Caco-2 (cell line): Measurements from ENCODE around the gene FGD5. TPM values are rescaled to one million over a fixed set of nuclear protein-coding genes. Genes with fewer than 3 reads are reported as not detected.

Source experiments
- BruUV-seq: library from RNA; stranded (reverse); fragments of 400-500 nt; replicated peaks from 2 replicates; lab custom pipeline; 2021; lab: Mats Ljungman, UMichigan
- CTCF ChIA-PET: fragments of 300-600 bp; sonication (Branson Sonifier 250); formaldehyde crosslinking; loops from one replicate; lab custom pipeline; 2022; ENCODE audit warnings: antibody characterized with exemption; lab: Charles Lee
- POLR2A ChIA-PET: fragments of 300-600 bp; sonication (Branson Sonifier 250); formaldehyde crosslinking; loops from one replicate; lab custom pipeline; 2022; ENCODE audit warnings: antibody characterized with exemption; lab: Charles Lee
- DNase-seq, 2 experiments: peaks; one replicate each; pipeline versions ENCODE4 v3.0.0 to v3.0.0-alpha.2; 2020 to 2022
- H3K27me3 ChIP-seq: replicated peaks from 2 replicates; pipeline ENCODE4 v1.6.0; 2011; ENCODE audit warnings: low read length; ENCODE audit not compliant: control insufficient read depth, insufficient read depth
- H3K36me3 ChIP-seq: 2 replicates; pipeline ENCODE4 v1.5.1; 2011; ENCODE audit warnings: low read length; ENCODE audit not compliant: control insufficient read depth, insufficient read depth
- H3K4me1 ChIP-seq: fragments of 250-450 bp; sonication (Bioruptor Pico); 2 replicates; pipeline ENCODE4 v1.5.1; 2020; ENCODE audit warnings: mild to moderate bottlenecking
- H3K4me3 ChIP-seq: 2 replicates; pipeline ENCODE4 v1.5.1; 2011; ENCODE audit warnings: low read depth, mild to moderate bottlenecking, control low read depth, low read length
- H3K9me3 ChIP-seq: fragments of 250-450 bp; sonication (Bioruptor Pico); 2 replicates; pipeline ENCODE4 v1.5.1; 2020; ENCODE audit warnings: mild to moderate bottlenecking, moderate library complexity
- H3K27ac Mint-ChIP-seq: one replicate; pipeline ENCODE4 v1.8.0; 2022; ENCODE audit warnings: mixed read lengths; ENCODE audit not compliant: unreplicated experiment
- H3K27me3 Mint-ChIP-seq: one replicate; pipeline ENCODE4 v1.8.0; 2022; ENCODE audit warnings: mixed read lengths; ENCODE audit not compliant: insufficient read depth, unreplicated experiment
- H3K36me3 Mint-ChIP-seq: one replicate; pipeline ENCODE4 v1.8.0; 2022; ENCODE audit warnings: mild to moderate bottlenecking, mixed read lengths; ENCODE audit not compliant: insufficient read depth, unreplicated experiment
- H3K4me1 Mint-ChIP-seq: one replicate; pipeline ENCODE4 v1.8.0; 2022; ENCODE audit warnings: low read depth, mixed read lengths; ENCODE audit not compliant: unreplicated experiment
- H3K4me3 Mint-ChIP-seq: one replicate; pipeline ENCODE4 v1.8.0; 2022; ENCODE audit warnings: mild to moderate bottlenecking, moderate library complexity, mixed read lengths; ENCODE audit not compliant: unreplicated experiment
- H3K9me3 Mint-ChIP-seq: one replicate; pipeline ENCODE4 v1.8.0; 2022; ENCODE audit warnings: mixed read lengths; ENCODE audit not compliant: unreplicated experiment
- intact Hi-C: fragments of 100-400 bp; cut with micrococcal nuclease; formaldehyde crosslinking; loops from one replicate; pipeline ENCODE4 v1.10.0; 2022; ENCODE audit not compliant: unreplicated experiment
- total RNA-seq: library from RNA; stranded (reverse); gene quantifications from 2 replicates; pipeline ENCODE4 v1.2.3, GENCODE V29; 2022
- TF ChIP-seq, protein P1 (sequence below), 2 experiments: fragments of 200-600 bp in 1 of 2; IDR thresholded peaks; 1 replicate in 1 of 2; 2 replicates in 1 of 2; pipeline versions ENCODE4 v1.5.1 to v1.8.0; 2011 to 2022; ENCODE audit warnings: antibody characterized with exemption in 1 of 2, control low read depth in 1 of 2, inconsistent platforms in 1 of 2, low read depth in 1 of 2, low read length in 1 of 2, mild to moderate bottlenecking in 1 of 2, moderate library complexity in 1 of 2; ENCODE audit not compliant: insufficient read depth in 1 of 2, severe bottlenecking in 1 of 2, unreplicated experiment in 1 of 2

The FGD5 gene
- total RNA-seq, 1 experiment from 2014 or later = 0.25 TPM

GRCh38 chr3:14822134-14822533 lies 3.4 kb downstream of the FGD5 start:
- POLR2A ChIA-PET = no interaction called here
- Histone ChIP-seq H3K36me3 (no peaks in the 10 kb centered on the region), H3K27me3 (no peaks in the 10 kb centered on the region), H3K4me3 (no peak overlapping the region), H3K9me3 (no peaks in the 10 kb centered on the region), H3K4me1 (no peaks in the 10 kb centered on the region)
- no peak overlapping the region for H3K4me3 Mint-ChIP-seq
- BruUV-seq = no TSS peak
- TF ChIP-seq, protein P1, sequence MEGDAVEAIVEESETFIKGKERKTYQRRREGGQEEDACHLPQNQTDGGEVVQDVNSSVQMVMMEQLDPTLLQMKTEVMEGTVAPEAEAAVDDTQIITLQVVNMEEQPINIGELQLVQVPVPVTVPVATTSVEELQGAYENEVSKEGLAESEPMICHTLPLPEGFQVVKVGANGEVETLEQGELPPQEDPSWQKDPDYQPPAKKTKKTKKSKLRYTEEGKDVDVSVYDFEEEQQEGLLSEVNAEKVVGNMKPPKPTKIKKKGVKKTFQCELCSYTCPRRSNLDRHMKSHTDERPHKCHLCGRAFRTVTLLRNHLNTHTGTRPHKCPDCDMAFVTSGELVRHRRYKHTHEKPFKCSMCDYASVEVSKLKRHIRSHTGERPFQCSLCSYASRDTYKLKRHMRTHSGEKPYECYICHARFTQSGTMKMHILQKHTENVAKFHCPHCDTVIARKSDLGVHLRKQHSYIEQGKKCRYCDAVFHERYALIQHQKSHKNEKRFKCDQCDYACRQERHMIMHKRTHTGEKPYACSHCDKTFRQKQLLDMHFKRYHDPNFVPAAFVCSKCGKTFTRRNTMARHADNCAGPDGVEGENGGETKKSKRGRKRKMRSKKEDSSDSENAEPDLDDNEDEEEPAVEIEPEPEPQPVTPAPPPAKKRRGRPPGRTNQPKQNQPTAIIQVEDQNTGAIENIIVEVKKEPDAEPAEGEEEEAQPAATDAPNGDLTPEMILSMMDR (IDR thresholded peaks at IDR 0.05; ENCODE audit: insufficient read depth in 1 of 2, low read depth in 1 of 2, low read length in 1 of 2, severe bottlenecking in 1 of 2, unreplicated experiment in 1 of 2) = no peak
- H3K36me3 Mint-ChIP-seq = no peaks in the 10 kb centered on the region
- H3K27me3 Mint-ChIP-seq = peaks cover 22% of the 10 kb centered on the region
- DNase-seq = no peak
- H3K4me1 Mint-ChIP-seq = peaks cover 6% of the 10 kb centered on the region
- no peak overlapping the region for H3K27ac Mint-ChIP-seq
- CTCF ChIA-PET = no interaction called here
- intact Hi-C loops = no loop called here
- H3K9me3 Mint-ChIP-seq = no peaks in the 10 kb centered on the region

DNA sequence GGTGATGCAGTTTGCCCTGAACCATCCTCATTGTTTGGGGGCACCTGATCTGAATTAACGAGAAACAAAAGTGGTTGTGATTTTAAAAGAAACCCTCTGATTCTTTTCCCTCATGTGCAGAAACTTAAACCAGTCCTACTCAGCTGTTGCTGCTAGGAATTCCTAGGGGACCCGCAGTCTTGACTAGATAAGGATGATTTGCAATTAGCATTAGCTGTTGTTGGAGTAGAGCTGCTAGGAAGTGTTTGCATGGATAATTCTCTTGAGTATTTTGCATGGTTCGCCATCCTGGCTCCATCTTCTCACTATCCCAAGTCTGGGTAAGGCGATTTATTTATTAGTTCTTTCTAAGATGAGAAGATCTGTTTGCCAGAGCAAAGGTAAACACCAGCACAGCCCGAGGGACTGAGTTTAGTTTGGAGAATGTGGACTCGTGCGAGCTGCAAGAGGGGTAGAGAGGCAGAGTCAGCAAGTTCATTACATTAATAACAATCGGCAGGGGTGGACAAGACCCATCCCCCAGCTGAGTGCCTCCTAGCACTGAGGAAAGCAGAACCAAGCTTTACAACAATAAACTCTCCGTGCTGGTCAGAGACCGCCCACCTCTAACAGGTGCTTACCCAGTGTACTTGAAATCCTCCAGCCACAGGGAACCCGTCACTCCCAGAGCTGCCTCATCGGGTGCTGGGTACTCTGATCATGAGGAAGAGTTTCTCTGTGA lies 4.1 kb downstream of the FGD5 start:
- Histone ChIP-seq H3K4me3 (no peak overlapping the region), H3K4me1 (no peaks in the 10 kb centered on the region), H3K27me3 (no peaks in the 10 kb centered on the region), H3K36me3 (no peaks in the 10 kb centered on the region), H3K9me3 (no peaks in the 10 kb centered on the region)
- no peak overlapping the region for H3K27ac Mint-ChIP-seq
- ChIA-PET POLR2A (no interaction called here), CTCF (interaction anchor here (1.3 kb wide), 1 partner anchor 42 kb away, joined by 3 read pairs; no protein-coding TSS in a partner anchor)
- peaks cover 20% of the 10 kb centered on the region for H3K27me3 Mint-ChIP-seq
- no peak for DNase-seq
- intact Hi-C loops = no loop called here
- no peak overlapping the region for H3K4me3 Mint-ChIP-seq
- no peaks in the 10 kb centered on the region for H3K9me3 Mint-ChIP-seq
- TF ChIP-seq, protein P1 (IDR thresholded peaks at IDR 0.05; ENCODE audit: insufficient read depth in 1 of 2, low read depth in 1 of 2, low read length in 1 of 2, severe bottlenecking in 1 of 2, unreplicated experiment in 1 of 2) = no peak
- BruUV-seq = no TSS peak
- peaks cover 6% of the 10 kb centered on the region for H3K4me1 Mint-ChIP-seq
- H3K36me3 Mint-ChIP-seq = no peaks in the 10 kb centered on the region

- intact Hi-C loops = no loop called here
- no peaks in the 10 kb centered on the region for H3K27me3 ChIP-seq
- Mint-ChIP-seq H3K27me3 (peaks cover 20% of the 10 kb centered on the region), H3K36me3 (no peaks in the 10 kb centered on the region), H3K4me3 (no peak overlapping the region), H3K27ac (no peak overlapping the region), H3K4me1 (peaks cover 6% of the 10 kb centered on the region), H3K9me3 (no peaks in the 10 kb centered on the region)
- H3K4me3 ChIP-seq = no peak overlapping the region
- TF ChIP-seq, protein P1 (IDR thresholded peaks at IDR 0.05; ENCODE audit: insufficient read depth in 1 of 2, low read depth in 1 of 2, low read length in 1 of 2, severe bottlenecking in 1 of 2, unreplicated experiment in 1 of 2) = no peak
- POLR2A ChIA-PET = no interaction called here
- BruUV-seq = no TSS peak
- no peaks in the 10 kb centered on the region for H3K4me1 ChIP-seq
- no peaks in the 10 kb centered on the region for H3K9me3 ChIP-seq
- CTCF ChIA-PET = interaction anchor here (1.3 kb wide), 1 partner anchor 42 kb away, joined by 3 read pairs; no protein-coding TSS in a partner anchor
- H3K36me3 ChIP-seq = no peaks in the 10 kb centered on the region
- no peak for DNase-seq
Measured at GRCh38 chr3:14823393-14823792, 4.6 kb downstream of the FGD5 start.
